ENCODE measurements around the gene TMEM179B. TPM values are rescaled to one million over a fixed set of nuclear protein-coding genes. Genes with fewer than 3 reads are reported as not detected.
A peak's percentile ranks its signal among the peaks of the same experiment; 100 is the strongest.

Gene TMEM179B
- polyA plus RNA-seq, 6 donors from 2014 or later, result 145 to 275 (median 160) TPM

- Mint-ChIP-seq H3K27me3 (no peaks in the 10 kb centered on the region), H3K4me1 (peaks cover 13 to 30% (median 17%) of the 10 kb centered on the region in 3 donors), H3K36me3 (peaks cover 13 to 33% of the 10 kb centered on the region in 2 donors), H3K9me3 (no peaks in the 10 kb centered on the region), H3K27ac (peak overlapping the region in 2 of 6 donors; percentile 23 to 74), H3K4me3 (peak overlapping the region in 1 of 8 donors; percentile 36)
- no peak for DNase-seq
- ATAC-seq (ENCODE audit: low read depth in 2 of 2), result no peak
Measured at GRCh38 chr11:62796281-62796680, 9.1 kb downstream of the TMEM179B start.

GRCh38 chr11:62799486-62799885, 12.3 kb downstream of the TMEM179B start:
- DNase-seq, result no peak
- H3K4me1 Mint-ChIP-seq, result peaks cover 14 to 20% (median 18%) of the 10 kb centered on the region in 3 donors
- no peaks in the 10 kb centered on the region for H3K9me3 Mint-ChIP-seq
- H3K36me3 Mint-ChIP-seq, result peaks cover 13 to 37% of the 10 kb centered on the region in 2 donors
- ATAC-seq (ENCODE audit: low read depth in 2 of 2), result no peak
- H3K27ac Mint-ChIP-seq, result peak overlapping the region in 1 of 6 donors; percentile 15
- H3K4me3 Mint-ChIP-seq, result peak overlapping the region in 1 of 8 donors; percentile 57
- H3K27me3 Mint-ChIP-seq, result no peaks in the 10 kb centered on the region

- Mint-ChIP-seq H3K9me3 (peaks cover 0 to 2% (median 0%) of the 10 kb centered on the region in 7 donors), H3K4me3 (peak overlapping the region in 2 of 8 donors; percentile 57 to 59), H3K36me3 (peaks cover 10 to 29% of the 10 kb centered on the region in 2 donors), H3K27me3 (no peaks in the 10 kb centered on the region), H3K27ac (peak overlapping the region in 1 of 6 donors; percentile 39), H3K4me1 (peaks cover 26 to 30% (median 26%) of the 10 kb centered on the region in 3 donors)
- ATAC-seq (ENCODE audit: low read depth in 2 of 2), result no peak
- DNase-seq, result no peak
Measured at GRCh38 chr11:62801071-62801470, 13.9 kb downstream of the TMEM179B start.

GRCh38 chr11:62804310-62805075, 17.3 kb downstream of the TMEM179B start:
- Mint-ChIP-seq H3K4me3 (peak overlapping the region; percentile 89 to 100 (median 98)), H3K36me3 (peaks cover 4 to 17% of the 10 kb centered on the region in 2 donors), H3K4me1 (peaks cover 21 to 34% (median 24%) of the 10 kb centered on the region in 3 donors), H3K27ac (peak overlapping the region; percentile 87 to 98 (median 94)), H3K27me3 (no peaks in the 10 kb centered on the region), H3K9me3 (peaks cover 0 to 2% (median 0%) of the 10 kb centered on the region in 7 donors)
- ATAC-seq (ENCODE audit: low read depth in 2 of 2) (peak; percentile 6 to 8), DNase-seq (no peak)

GRCh38 chr11:62805076-62805892, 18.1 kb downstream of the TMEM179B start, which contains the start of gene NXF1:
Gene NXF1, minus strand, starts transcription at chr11:62805440. Its CDS starts 84 bp downstream, at chr11:62805356.
- DNase-seq (peak; percentile 98), ATAC-seq (ENCODE audit: low read depth in 2 of 2) (peak; percentile 87 to 88)
- Mint-ChIP-seq H3K9me3 (peaks cover 0 to 2% (median 0%) of the 10 kb centered on the region in 7 donors), H3K27ac (peak within 1 kb of the TSS; percentile 96 to 100 (median 98)), H3K27me3 (no peaks in the 10 kb centered on the region), H3K36me3 (peaks cover 0 to 9% of the 10 kb centered on the region in 2 donors), H3K4me1 (peaks cover 17 to 31% (median 19%) of the 10 kb centered on the region in 3 donors), H3K4me3 (peak within 1 kb of the TSS; percentile 89 to 100 (median 98))

DNA sequence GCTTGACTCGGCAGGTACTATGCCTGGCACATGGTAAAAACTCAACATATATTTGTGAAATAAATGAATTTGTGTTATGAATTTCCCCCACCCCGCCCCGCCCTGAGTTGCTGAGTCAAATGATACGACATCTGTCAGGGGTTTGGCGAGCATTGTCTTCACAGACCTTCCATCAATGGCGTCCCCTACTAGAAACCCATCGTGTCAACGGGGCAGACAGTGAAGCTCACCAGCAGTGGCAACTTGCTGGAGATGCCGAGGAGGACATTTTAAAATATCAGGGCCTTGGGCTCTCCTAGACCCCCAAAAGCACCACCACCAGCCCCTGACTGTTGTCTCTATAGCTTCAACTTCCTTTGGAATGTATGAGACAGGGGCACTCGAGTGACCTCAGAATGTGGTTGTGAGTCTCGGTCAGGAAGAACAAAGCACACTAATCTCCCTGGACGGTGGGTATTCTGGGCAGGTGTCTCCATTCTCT, 18.8 kb downstream of the TMEM179B start:
- Mint-ChIP-seq H3K36me3 (peaks cover 0 to 9% of the 10 kb centered on the region in 2 donors), H3K4me3 (peak overlapping the region; percentile 89 to 100 (median 98)), H3K4me1 (peaks cover 17 to 31% (median 23%) of the 10 kb centered on the region in 3 donors), H3K27me3 (no peaks in the 10 kb centered on the region), H3K9me3 (peaks cover 0 to 2% (median 0%) of the 10 kb centered on the region in 7 donors), H3K27ac (peak overlapping the region in 4 of 6 donors; percentile 11 to 98 (median 74))
- no peak for ATAC-seq (ENCODE audit: low read depth in 2 of 2)
- DNase-seq, result no peak

DNA sequence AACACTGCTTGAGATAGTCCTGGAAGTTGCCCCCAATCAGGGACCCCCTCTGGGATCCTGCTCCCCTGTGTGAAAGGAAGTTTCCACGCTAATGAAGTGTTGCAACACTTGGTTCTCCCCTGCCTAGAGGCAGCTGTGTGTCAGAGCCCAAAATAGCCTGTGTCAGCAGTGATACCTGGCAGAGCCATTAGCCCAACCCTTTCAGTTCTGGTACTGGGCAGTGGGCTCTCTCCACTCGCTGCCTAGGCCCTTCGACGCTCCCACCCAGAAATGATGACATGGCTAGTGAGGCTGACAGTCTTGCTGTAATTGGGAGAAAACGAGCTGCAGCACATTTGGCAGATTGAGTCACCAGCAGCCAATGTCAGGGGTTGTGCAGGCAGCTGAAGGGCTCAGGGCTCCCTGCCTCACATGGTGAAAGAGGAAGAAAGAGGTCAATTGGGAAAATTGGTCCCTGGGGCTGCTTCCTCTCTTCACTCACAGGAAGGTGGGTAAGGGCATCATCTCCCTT, 19.5 kb downstream of the TMEM179B start:
- Mint-ChIP-seq H3K4me1 (peaks cover 17 to 30% (median 29%) of the 10 kb centered on the region in 3 donors), H3K9me3 (peaks cover 0 to 2% (median 0%) of the 10 kb centered on the region in 7 donors), H3K27ac (peak overlapping the region in 1 of 6 donors; percentile 96), H3K36me3 (peaks cover 0 to 5% of the 10 kb centered on the region in 2 donors), H3K4me3 (peak overlapping the region; percentile 26 to 100 (median 70)), H3K27me3 (no peaks in the 10 kb centered on the region)
- ATAC-seq (ENCODE audit: low read depth in 2 of 2), result no peak
- no peak for DNase-seq

GRCh38 chr11:62810748-62811147, 23.5 kb downstream of the TMEM179B start:
- ATAC-seq (ENCODE audit: low read depth in 2 of 2), result no peak
- Mint-ChIP-seq H3K27ac (peak overlapping the region in 3 of 6 donors; percentile 3 to 87 (median 34)), H3K4me1 (peaks cover 0 to 13% (median 10%) of the 10 kb centered on the region in 3 donors), H3K36me3 (no peaks in the 10 kb centered on the region), H3K27me3 (no peaks in the 10 kb centered on the region), H3K9me3 (no peaks in the 10 kb centered on the region), H3K4me3 (peak overlapping the region in 2 of 8 donors; percentile 54 to 57)
- no peak for DNase-seq

- Mint-ChIP-seq H3K27ac (peak overlapping the region in 2 of 6 donors; percentile 32 to 34), H3K4me1 (peaks cover 0 to 10% (median 3%) of the 10 kb centered on the region in 3 donors), H3K27me3 (no peaks in the 10 kb centered on the region), H3K9me3 (no peaks in the 10 kb centered on the region), H3K36me3 (no peaks in the 10 kb centered on the region), H3K4me3 (peak overlapping the region in 2 of 8 donors; percentile 37 to 54)
- ATAC-seq (ENCODE audit: low read depth in 2 of 2) (no peak), DNase-seq (no peak)
Measured at GRCh38 chr11:62811659-62812058, 24.5 kb downstream of the TMEM179B start.

- Mint-ChIP-seq H3K9me3 (no peaks in the 10 kb centered on the region), H3K36me3 (peaks cover 0 to 7% of the 10 kb centered on the region in 2 donors), H3K27ac (peak overlapping the region in 4 of 6 donors; percentile 27 to 58 (median 32)), H3K4me1 (peaks cover 0 to 7% (median 0%) of the 10 kb centered on the region in 3 donors), H3K27me3 (no peaks in the 10 kb centered on the region), H3K4me3 (no peak overlapping the region)
- DNase-seq (no peak), ATAC-seq (ENCODE audit: low read depth in 2 of 2) (no peak)
Measured at GRCh38 chr11:62816557-62816956, 29.4 kb downstream of the TMEM179B start.

GRCh38 chr11:62817129-62817528, 29.9 kb downstream of the TMEM179B start:
- no peaks in the 10 kb centered on the region for H3K27me3 Mint-ChIP-seq
- peaks cover 0 to 4% (median 0%) of the 10 kb centered on the region in 3 donors for H3K4me1 Mint-ChIP-seq
- peak overlapping the region in 2 of 6 donors; percentile 58 to 78 for H3K27ac Mint-ChIP-seq
- H3K9me3 Mint-ChIP-seq, result no peaks in the 10 kb centered on the region
- peaks cover 0 to 8% of the 10 kb centered on the region in 2 donors for H3K36me3 Mint-ChIP-seq
- H3K4me3 Mint-ChIP-seq, result peak overlapping the region in 1 of 8 donors; percentile 15
- ATAC-seq (ENCODE audit: low read depth in 2 of 2) (no peak), DNase-seq (no peak)

- no peak for ATAC-seq (ENCODE audit: low read depth in 2 of 2)
- no peak for DNase-seq
- H3K9me3 Mint-ChIP-seq, result no peaks in the 10 kb centered on the region
- H3K27me3 Mint-ChIP-seq, result no peaks in the 10 kb centered on the region
- H3K4me3 Mint-ChIP-seq, result no peak overlapping the region
- H3K4me1 Mint-ChIP-seq, result peaks cover 11 to 22% (median 15%) of the 10 kb centered on the region in 3 donors
- peak overlapping the region in 2 of 6 donors; percentile 52 to 55 for H3K27ac Mint-ChIP-seq
- H3K36me3 Mint-ChIP-seq, result peaks cover 3 to 30% of the 10 kb centered on the region in 2 donors
Measured at GRCh38 chr11:62823677-62824076, 36.5 kb downstream of the TMEM179B start.
